Activated CD4-positive, alpha-beta T cell treated with anti-CD3 and anti-CD28 coated beads for 1 hour (primary cell): ENCODE data around the gene MS4A14.
"Not testable (repeated sequence)": the region's sequence is repeated elsewhere in the genome, so short reads cannot be mapped to it uniquely, and the experiment has no call there.

Source experiments
- DNase-seq: peaks from one replicate; pipeline ENCODE4 v3.0.0-alpha.2; 2020

The MS4A14 gene, protein sequence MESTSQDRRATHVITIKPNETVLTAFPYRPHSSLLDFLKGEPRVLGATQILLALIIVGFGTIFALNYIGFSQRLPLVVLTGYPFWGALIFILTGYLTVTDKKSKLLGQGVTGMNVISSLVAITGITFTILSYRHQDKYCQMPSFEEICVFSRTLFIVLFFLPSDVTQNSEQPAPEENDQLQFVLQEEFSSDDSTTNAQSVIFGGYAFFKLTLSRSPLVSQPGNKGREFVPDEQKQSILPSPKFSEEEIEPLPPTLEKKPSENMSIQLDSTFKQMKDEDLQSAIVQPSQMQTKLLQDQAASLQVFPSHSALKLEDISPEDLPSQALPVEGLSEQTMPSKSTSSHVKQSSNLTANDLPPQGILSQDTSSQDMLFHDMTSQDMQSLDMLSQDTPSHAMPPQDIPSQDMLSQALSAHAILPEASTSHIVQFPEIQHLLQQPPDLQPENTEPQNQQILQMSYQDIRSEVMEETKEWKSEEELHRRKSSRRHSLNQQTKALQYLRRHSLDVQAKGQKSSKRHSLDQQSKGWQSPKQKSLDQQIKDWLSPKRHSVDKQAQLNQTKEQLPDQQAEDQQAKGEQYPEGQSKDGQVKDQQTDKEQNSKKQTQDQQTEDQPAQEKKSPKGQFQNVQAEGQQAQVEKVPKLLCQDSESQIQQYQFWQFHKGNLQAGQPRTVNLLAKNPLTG

DNA sequence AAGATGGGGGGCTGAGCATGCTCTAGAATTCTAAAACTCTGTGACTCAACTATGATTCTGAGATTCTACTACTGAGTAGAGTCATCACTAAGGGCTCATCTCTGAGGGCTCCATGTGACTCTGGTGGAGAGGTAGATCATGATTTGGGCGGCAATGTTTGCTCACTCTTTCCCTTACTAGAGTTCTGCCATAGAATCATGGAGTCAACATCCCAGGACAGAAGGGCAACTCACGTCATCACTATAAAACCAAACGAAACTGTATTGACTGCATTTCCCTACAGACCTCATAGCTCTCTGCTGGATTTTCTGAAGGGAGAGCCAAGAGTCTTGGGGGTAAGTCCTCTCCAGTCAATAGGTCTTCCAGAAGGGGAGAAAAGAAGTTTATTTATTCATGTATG lies at the start of gene MS4A14:
Gene MS4A14, plus strand, starts transcription at position 78 of the 400 bp plus-strand sequence. Its CDS starts 120 bp downstream, at position 198.
- no peak for DNase-seq

DNA sequence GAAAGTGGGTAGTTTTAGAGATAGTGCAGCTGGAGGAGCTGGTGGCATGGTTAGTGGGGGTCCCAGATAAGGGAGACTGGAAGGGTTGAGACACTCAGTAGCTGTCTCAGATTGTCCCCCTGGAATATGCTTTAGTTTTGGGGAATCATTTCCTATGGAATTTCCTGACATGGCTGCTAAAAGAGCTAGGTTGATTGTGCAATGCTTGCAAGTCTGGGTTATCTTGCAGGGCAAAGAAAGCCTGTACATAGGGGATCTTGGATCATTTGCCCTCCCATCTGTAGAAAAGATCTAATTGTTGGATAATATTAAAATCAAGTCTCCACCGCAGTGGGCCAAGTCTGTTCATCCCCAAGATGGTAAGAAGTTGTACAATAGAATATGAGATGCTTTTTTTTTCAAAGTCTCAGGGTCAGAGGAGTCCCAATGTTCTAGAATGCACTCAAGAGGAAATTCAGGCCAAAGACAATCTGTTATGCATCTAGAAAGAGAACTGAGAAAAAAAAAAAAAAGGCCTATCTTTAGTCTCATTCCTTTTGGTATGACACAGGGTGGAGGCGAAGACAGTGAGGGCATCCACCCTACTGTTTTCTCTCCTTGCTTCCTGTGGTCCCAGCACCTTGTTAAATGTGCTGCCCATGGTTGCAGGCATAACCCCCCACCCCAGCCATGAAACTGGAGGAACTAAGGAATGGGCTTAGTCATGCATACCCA lies 49.0 kb upstream of the MS4A14 start:
- DNase-seq: no peak

DNA sequence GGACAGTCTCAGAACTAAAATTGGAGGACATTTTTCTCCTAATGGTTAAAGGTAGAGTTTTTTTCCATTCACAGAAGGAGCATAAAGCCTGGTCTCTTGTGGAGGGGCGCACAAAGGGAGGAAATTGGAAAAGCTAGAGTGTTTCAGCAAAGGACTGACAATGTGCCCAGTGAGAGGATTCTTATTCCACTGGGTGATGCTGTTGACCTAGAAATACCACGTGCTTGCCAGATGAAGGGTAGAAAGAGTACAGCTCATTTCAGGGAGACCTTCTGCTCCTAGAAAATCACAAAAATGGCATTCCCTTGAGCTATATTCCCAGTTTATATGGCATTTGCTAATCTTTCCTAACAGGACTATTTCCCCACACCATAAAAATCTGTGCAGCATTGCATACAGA lies 48.1 kb upstream of the MS4A14 start:
- no peak for DNase-seq

DNA sequence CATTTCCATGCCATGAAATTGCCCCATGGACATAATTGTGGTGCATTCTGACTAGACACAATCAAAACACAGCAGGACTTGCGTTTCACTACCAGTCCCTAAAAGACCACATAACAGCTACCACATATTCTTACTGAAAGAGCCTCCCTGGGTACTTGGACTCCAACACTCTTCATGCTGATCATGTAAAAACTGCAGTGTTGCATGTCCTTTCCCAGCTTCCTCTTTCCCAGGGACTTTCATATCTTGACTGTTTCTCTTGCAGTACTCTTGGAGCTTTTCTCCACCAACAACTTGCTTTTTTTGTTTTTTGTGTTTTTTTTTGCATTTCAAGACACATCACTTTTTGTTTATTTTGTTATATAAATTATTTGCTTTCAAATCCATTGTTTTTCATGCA lies 46.3 kb upstream of the MS4A14 start:
- no peak for DNase-seq

DNA sequence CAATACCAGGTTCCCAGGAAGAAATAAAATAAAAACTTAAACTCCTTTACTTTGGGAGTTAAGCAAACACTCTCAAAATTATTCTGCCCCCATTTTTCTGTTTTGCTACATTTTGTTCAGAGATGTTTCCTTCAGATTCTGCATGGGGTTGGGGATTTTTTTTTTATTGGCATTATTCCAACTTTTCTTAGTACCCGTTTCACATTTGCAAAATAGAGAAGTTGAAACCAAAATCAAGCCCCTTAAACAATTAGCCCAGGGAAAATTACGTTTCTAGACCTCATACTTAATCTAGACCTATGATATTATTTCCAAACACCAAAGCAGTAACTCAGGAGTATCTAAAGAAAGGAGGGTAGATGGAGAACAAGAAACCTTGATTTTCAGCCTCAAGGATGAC lies 38.5 kb upstream of the MS4A14 start:
- no peak for DNase-seq

DNA sequence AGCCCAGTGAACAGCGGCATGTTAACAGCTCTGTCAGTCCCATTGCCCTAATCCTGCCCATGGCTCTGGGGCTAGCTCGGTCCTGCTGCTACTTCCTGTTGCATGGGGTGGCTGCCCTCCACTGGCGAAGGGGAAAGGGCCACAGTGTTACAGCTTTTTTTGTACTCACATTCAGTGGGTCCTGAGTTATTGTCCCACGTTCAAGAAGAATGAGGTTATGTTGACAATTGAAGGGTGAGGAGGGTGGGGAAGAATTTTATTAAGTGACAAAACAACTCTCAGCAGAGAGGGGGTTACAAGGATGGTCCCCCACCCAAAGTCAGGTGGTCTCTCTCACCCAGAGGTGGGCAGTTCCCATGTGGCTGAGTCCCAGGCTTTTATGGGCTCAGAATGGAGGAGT lies 35.6 kb upstream of the MS4A14 start:
- no peak for DNase-seq

DNA sequence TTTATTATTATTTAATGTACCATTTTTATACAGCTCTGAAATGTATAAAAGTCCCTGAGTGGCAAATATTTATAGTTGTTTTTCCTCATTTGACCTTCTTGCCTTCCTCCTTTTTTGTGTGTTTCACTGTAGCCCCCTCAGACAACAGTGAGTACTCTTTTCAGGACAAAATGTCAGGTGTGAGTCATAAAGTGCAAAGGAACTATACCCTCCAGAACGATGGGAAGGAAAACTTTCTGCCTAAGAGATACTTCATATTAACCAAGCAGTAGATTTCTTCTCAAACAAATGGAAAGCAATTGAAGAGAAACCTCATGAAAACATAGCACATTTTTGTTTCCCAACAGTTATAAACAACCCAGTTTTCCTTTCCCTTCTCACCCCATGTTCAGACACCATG lies 34.0 kb upstream of the MS4A14 start:
- no peak for DNase-seq

DNA sequence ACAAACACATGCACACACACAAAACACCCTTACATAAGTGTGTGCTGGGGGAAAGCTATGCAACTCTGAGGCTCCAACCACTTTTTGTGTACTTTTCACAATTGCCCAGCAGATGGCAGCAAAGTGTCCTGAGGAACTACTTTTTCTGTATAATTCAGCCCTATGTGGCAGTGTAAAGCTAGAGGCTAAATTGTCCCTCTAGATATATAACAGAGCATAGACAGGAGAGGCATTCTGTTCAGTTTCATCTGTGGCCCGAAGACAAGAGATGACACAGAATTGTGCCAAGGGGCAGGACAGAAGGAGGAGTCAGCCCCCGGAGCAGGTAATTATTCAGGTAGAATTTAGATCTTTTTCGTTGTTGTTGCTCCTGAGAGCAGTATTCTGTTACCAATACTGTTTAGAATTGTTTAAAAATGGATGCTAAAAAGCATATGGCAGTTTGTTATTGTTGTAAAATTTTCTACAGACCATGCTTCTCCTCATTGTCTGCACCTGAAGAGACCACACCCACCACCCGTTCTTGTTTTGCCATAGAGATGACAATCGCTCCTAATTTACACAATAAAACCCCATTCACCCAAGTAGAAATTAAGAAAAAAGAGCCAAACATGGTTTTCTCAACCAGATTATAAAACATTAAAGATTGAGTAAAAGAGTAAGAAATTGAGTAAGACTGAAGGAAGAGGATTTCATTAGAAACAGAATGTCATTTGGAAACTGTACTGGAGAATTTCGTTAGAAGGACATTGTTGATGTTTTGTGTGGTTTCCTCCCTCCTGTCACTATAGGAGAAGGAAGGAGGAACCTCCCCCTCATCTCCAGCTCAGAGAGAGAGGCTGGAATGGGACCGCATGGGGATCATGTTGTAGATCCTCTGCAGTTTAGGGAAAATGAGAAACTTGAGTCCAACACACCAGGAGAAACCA lies 32.5 kb upstream of the MS4A14 start:
- DNase-seq: peak; percentile 12

DNA sequence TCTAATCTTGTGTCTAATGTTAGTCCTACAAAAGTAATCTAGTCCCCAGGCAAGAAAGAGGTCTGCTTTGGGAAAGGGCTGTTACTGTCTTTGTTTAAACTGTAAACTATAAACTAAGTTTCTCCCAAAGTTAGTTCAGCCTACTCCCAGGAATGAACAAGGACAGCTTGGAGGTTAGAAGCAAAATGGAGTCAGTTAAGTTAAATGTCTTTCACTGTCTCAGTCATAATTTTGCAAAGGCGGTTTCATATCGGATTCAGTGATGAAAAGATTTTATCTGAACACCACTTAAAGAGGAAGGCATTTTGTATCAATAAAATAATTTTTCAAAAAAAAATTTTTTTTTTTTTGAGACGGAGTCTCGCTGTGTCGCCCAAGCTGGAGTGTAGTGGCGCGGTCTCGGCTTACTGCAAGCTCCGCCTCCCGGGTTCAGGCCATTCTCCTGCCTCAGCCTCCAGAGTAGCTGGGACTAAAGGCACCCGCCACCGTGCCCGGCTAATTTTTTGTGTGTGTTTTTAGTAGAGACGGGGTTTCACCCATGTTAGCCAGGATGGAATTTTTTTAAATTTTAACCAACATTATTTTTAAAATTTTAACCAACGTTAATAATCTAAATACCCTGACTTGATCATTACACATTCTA lies 29.9 kb upstream of the MS4A14 start:
- not testable (repeated sequence) for DNase-seq

DNA sequence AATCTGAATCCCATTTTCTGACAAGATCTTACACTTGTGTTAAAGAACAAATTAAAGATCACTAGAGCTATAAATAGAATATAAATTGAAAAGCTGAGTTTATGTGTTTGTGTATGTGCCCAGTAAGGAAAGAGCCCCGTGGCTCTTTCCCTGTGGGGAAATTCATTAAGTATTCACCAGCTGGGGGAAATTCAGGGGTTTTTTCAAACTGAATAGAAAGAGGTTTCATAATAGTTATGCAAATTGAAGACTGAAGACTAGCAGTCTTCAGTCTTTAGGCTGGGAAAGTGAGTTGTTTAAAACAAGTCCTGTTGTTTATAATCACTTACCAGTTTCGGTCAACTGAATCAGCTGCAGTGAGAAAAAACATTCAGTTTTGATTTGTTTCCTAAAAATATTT lies 29.2 kb upstream of the MS4A14 start:
- DNase-seq: no peak

DNA sequence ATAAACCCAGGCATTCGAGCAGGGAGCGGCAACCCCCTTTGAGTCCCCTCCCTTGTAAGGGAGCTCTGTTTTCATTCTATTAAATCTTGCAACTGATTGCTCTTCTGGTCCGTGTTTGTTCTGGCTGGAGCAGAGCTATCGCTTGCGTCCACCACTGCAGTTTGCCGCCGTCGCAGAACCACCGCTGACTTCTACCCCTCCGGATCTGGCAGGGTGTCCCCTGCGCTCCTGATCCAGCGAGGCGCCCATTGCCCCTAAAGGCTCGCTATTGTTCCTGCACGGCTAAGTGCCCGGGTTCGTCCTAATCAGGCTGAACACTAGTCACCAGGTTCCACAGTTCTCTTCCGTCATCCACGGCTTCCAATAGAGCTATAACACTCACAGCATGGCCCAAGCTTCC lies 28.4 kb upstream of the MS4A14 start:
- DNase-seq: no peak

DNA sequence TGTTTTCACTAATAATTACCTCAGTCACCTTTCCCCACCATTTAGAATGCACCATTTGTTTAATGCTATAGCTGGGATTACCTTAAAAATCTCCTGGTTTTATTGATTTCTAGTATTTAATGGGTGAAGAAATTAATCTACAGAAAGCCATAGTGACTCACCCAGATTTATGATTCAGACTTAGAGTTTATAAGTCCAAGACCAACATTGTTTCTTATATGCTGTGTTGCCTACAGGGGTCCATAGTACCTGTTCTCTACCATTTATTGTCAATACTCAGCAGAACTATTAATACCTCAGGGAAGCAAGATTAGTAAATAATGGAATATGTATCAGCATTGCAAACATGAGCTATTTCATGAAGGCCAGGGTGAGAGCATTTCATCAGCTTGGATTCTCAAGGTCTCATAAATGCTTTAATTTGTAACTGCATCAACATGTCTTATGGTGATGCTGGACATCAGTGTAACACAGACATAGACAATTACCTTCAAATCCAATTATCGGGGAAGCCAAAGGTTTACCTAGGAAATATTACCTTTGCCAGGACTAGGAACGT lies 25.9 kb upstream of the MS4A14 start:
- DNase-seq: no peak

DNA sequence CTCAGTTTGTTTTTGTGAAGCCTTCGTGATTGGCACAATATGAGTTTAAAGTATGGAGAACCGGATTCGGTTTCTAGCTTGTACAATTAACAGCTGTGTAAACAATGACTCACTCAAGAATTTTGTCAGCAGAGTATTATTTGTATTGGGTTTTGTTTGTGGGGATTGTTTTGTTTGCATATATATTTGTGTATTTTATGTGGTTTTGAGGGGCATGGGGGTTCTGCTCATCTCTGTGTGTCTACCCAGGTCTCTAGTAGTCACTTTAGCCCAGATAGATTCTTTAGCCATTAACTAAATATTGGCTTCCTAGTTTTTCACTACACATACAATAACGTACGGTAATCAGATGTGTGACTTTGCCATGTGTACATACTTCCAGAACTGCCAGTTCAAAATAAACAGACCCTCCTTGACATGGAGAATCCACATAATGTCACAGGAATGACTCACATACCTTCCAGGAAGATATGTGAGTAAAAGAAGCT lies 25.4 kb upstream of the MS4A14 start:
- DNase-seq: no peak

DNA sequence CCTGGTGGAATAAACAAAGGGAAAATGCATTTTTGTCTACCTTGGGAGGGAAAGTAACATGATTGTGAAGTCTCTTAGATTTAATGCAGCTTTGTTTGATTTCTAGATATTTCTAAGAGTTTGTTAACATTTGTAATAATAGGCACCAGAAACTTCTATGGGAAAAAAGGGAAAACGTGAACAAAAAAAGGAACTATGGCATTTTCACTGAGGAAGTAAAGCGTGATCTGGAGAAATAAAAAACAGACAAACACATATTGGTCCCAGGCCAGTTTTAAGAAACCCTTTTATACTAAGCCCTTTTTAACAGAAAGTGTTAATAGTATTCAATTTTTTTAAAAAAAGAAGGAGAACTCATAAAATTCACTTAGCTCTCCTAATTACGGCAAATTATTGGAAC lies 24.9 kb upstream of the MS4A14 start:
- no peak for DNase-seq

DNA sequence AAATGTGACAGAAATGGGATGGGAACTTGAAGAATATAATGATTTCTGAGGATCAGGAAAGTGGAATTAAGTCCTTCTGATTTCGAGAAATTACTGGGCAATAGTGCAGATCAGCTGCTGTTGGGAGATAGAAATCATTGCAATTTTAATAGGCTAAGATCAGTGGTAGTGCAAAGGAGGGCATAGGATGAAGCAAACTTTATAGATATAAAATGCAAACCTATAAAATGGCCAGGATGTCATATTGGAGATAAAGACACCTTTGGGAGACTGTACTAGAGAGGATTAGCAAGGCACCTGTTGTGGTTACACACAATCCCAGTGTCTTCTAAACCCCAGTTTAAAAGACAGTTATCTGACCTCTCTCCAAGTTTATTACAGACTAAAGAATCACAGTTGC lies 24.4 kb upstream of the MS4A14 start:
- no peak for DNase-seq

DNA sequence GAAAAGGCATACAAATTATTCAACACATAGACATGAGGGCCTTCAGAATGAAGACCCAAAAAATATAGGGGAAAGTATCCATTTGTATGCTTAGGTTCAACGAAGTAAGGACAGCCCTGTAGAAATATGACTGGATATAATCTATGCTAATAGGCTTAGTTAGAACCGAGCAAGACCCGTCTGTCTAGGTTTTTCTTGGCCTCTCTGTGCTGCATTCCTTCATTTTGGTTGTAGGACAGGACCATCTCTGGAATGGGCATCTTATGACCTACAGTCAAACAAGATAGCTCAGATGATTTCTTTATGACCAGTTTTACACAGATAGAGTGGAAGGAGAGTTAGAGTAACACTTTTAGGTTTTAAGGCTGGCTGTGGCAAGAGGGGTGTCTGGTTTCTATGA lies 23.5 kb upstream of the MS4A14 start:
- DNase-seq: no peak

DNA sequence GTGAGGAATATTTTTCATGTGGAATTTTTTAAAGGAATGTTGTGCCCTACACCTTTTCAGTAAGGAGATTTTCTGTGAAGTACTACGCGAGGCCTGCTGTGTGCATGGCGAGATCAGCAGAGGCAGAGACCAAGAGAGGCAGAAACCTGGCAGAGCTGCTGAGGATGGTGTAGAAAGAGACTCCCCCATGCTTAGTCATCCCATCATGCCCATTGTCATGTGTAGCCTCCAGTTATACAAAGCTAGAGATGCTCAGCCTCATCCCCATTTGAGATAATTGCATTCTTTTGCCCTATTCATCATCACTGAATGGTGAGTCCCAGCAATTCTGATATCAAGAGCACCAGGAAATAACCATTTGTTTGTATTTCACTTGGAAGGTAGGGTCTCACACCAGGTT lies 20.9 kb upstream of the MS4A14 start:
- no peak for DNase-seq

DNA sequence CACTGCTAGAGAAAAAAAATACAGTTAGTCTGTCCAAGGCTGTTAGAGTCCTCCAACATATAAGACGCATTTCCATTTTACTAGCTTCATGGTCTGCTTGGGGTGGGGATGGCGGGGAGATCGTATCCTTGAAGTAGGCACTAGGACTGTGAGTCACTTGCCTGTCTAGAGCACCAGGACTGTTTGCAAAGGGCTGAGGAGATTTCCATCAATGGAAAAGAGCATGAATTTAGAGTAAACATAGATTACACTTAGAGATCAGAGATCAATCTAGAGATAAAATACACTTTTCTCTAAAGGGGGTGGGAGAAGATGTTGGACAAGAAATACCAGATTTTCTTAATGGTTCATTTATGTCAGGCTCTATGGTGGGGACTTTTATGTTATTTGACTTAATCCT lies 19.7 kb upstream of the MS4A14 start:
- no peak for DNase-seq

DNA sequence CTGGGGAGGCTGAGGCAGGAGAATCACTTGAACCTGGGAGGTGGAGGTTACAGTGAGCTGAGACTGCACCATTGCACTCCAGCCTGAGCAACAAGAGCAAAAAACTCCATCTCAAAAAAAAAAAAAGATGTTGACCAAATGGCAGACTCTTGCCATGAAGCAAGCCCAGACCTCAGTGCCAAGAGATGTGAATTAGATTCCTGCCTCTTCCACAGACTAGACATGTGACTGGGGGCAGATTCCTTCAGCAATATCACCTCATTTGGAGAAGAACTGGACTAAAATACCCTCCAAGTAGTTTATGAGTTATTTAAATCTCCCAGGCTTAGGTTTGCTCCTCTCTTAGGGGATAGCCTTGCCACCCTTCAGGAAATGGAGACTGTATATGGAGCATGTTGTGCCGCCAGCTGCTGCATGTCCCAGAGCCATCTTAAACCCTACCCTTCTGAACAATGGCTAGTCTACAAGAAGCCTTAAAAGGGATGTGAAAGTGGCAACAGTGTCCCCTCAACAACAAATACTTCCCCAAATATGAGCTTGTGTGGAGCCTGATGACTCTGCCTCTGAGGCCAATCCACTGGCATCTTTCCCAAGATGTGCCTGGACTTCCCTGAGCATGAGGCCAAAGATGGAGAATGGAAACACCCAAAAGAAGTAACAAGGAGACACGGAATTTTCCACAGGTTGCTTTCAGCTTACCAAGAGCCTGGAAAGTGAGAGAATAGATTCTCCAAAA lies 18.7 kb upstream of the MS4A14 start:
- no peak for DNase-seq

DNA sequence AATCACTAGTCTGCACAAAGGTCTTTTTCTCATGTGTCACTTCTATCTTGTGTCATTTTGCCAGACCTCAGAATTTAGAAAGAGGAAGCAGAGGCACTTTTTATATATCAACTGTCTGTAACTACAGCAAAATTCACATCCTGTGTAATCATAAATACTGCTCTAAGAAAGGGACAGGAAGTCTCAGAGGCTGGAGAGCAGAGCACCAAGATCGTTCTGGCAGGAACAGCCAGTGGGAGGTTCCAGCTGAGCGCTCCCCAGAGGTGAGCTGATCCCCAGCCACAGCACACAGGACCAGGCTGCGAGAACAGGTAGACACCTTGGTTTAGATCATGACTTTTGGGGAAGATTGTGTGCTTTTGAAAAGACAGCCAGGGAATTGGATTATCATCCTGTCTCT lies 17.9 kb upstream of the MS4A14 start, which contains the start of gene MS4A7:
Gene MS4A7, plus strand, starts transcription at position 179 of the 400 bp plus-strand sequence. CDS start 4,610 bp downstream, outside the sequence.
- DNase-seq: no peak
